Measurements from ENCODE around the gene ERCC1.
A peak's percentile ranks its signal among the peaks of the same experiment; 100 is the strongest.
"Not testable (repeated sequence)": the region's sequence is repeated elsewhere in the genome, so short reads cannot be mapped to it uniquely, and the experiment has no call there.

The ERCC1 gene

DNA sequence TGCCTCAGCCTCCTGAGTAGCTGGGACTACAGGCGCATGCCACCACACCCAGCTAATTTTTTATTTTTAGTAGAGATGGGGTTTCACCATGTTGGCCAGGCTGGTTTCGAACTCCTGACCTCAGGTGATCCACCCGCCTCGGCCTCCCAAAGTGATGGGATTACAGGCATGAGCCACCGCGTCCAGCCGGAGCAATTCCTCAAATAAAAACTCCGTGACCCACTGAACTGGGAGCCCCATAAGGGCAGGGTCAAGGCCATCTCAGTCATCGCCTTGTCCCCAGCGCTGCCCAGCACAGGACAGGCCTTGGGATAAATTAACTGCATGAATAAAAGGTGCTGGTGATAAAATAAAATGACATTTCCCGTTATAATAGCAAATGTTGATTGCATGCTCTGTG is 6.2 kb upstream of the ERCC1 start:
- not testable (repeated sequence) for H3K4me3 Mint-ChIP-seq; H3K27me3 Mint-ChIP-seq; H3K27ac Mint-ChIP-seq; H3K36me3 Mint-ChIP-seq; DNase-seq; H3K9me3 Mint-ChIP-seq; ATAC-seq (replicated peaks)
- H3K4me1 Mint-ChIP-seq = peaks cover 5 to 19% of the 10 kb centered on the region in 2 donors

- peaks cover 0 to 1% of the 10 kb centered on the region in 2 donors for H3K36me3 Mint-ChIP-seq
- no peak overlapping the region for H3K27ac Mint-ChIP-seq
- peak overlapping the region; percentile 84 to 87 for H3K4me3 Mint-ChIP-seq
- no peak for DNase-seq
- peaks cover 9 to 30% of the 10 kb centered on the region in 2 donors for H3K4me1 Mint-ChIP-seq
- H3K9me3 Mint-ChIP-seq = no peaks in the 10 kb centered on the region
- peaks cover 6 to 8% of the 10 kb centered on the region in 2 donors for H3K27me3 Mint-ChIP-seq
- ATAC-seq (replicated peaks) = no peak
These were observed 4.9 kb upstream of the ERCC1 start for GRCh38 chr19:45428384-45429231.

GRCh38 chr19:45424191-45425058 is 708 bp upstream of the ERCC1 start:
- no peak for DNase-seq
- peaks cover 22 to 23% of the 10 kb centered on the region in 2 donors for H3K36me3 Mint-ChIP-seq
- peaks cover 39 to 69% of the 10 kb centered on the region in 2 donors for H3K4me1 Mint-ChIP-seq
- peaks cover 6 to 8% of the 10 kb centered on the region in 2 donors for H3K27me3 Mint-ChIP-seq
- H3K4me3 Mint-ChIP-seq = peak overlapping the region; percentile 96 to 98
- no peaks in the 10 kb centered on the region for H3K9me3 Mint-ChIP-seq
- peak; percentile 20 to 39 for ATAC-seq (replicated peaks)
- peak overlapping the region; percentile 98 for H3K27ac Mint-ChIP-seq

DNA sequence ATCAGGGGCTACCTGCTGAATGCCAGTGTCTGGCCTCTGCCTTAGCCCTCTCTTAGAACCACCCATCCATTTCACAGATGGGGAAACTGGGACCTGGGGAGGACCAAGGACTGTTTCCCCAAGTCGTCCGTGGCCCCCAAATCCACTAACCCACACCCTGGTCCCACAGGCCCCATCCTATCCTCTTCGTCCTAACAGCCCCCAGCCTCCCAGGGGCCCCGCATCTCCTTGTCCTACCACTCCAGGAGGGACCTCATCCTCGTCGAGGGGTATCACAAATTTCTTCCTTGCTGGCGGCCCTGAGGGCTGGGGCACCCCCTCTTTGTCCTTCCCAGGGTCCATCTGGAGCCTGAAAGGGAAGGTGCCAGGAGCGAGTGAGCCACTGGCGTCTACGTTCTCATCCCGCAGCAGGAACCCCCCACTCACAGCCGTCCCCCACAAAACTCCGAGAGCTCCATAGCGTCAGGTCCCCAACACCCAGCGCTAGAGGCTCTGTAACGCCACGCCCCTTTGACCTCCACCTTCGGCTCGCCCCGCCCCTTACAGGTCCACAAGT is 606 bp downstream of the ERCC1 start:
- peaks cover 26 to 33% of the 10 kb centered on the region in 2 donors for H3K36me3 Mint-ChIP-seq
- ATAC-seq (replicated peaks) (no peak), DNase-seq (no peak)
- peak overlapping the region; percentile 96 to 98 for H3K4me3 Mint-ChIP-seq
- peak overlapping the region; percentile 98 for H3K27ac Mint-ChIP-seq
- H3K27me3 Mint-ChIP-seq = peaks cover under 1 to 4% of the 10 kb centered on the region in 2 donors
- H3K4me1 Mint-ChIP-seq = peaks cover 46 to 76% of the 10 kb centered on the region in 2 donors
- H3K9me3 Mint-ChIP-seq = no peaks in the 10 kb centered on the region

- H3K27me3 Mint-ChIP-seq = peaks cover 0 to 3% of the 10 kb centered on the region in 2 donors
- ATAC-seq (replicated peaks) (no peak), DNase-seq (no peak)
- no peaks in the 10 kb centered on the region for H3K9me3 Mint-ChIP-seq
- H3K27ac Mint-ChIP-seq = no peak overlapping the region
- peak overlapping the region; percentile 0 to 27 for H3K4me3 Mint-ChIP-seq
- H3K4me1 Mint-ChIP-seq = peaks cover 50 to 75% of the 10 kb centered on the region in 2 donors
- H3K36me3 Mint-ChIP-seq = peaks cover 33 to 38% of the 10 kb centered on the region in 2 donors
These were observed 1.7 kb downstream of the ERCC1 start for GRCh38 chr19:45421947-45422498.

DNA sequence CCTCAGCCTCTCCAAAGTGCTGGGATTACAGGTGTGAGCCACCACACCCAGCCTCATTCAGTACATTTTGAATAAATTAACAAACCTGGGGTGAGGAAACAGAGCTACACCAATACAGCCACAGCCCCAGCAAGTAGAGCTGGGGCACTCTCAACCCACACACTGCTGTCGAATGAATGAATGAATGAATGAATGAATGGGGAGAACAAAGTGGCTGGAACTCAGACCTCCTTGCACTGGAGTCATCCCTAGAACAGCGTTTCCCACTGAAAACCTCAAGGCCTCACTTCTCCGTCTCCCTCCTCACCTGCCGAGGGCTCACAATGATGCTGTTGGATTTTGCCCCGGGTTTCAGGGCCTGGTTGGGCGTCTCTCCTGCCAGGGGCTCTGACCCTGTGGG is 2.8 kb downstream of the ERCC1 start:
- Mint-ChIP-seq H3K27me3 (no peaks in the 10 kb centered on the region), H3K27ac (peak overlapping the region; percentile 65), H3K4me1 (peaks cover 50 to 73% of the 10 kb centered on the region in 2 donors), H3K36me3 (peaks cover 39 to 48% of the 10 kb centered on the region in 2 donors), H3K4me3 (peak overlapping the region; percentile 5 to 40), H3K9me3 (no peaks in the 10 kb centered on the region)
- DNase-seq (no peak), ATAC-seq (replicated peaks) (no peak)

GRCh38 chr19:45420356-45420755 is 3.4 kb downstream of the ERCC1 start:
- Mint-ChIP-seq H3K4me3 (peak overlapping the region; percentile 27 to 40), H3K9me3 (no peaks in the 10 kb centered on the region), H3K27me3 (no peaks in the 10 kb centered on the region), H3K4me1 (peaks cover 49 to 73% of the 10 kb centered on the region in 2 donors), H3K27ac (peak overlapping the region; percentile 65), H3K36me3 (peaks cover 42 to 52% of the 10 kb centered on the region in 2 donors)
- no peak for DNase-seq
- no peak for ATAC-seq (replicated peaks)

- no peaks in the 10 kb centered on the region for H3K9me3 Mint-ChIP-seq
- H3K4me1 Mint-ChIP-seq = peaks cover 49 to 73% of the 10 kb centered on the region in 2 donors
- peaks cover 42 to 52% of the 10 kb centered on the region in 2 donors for H3K36me3 Mint-ChIP-seq
- peak overlapping the region; percentile 34 for H3K27ac Mint-ChIP-seq
- no peak for ATAC-seq (replicated peaks)
- DNase-seq = no peak
- peak overlapping the region; percentile 10 to 41 for H3K4me3 Mint-ChIP-seq
- no peaks in the 10 kb centered on the region for H3K27me3 Mint-ChIP-seq
These were observed 3.8 kb downstream of the ERCC1 start for GRCh38 chr19:45419895-45420294.

DNA sequence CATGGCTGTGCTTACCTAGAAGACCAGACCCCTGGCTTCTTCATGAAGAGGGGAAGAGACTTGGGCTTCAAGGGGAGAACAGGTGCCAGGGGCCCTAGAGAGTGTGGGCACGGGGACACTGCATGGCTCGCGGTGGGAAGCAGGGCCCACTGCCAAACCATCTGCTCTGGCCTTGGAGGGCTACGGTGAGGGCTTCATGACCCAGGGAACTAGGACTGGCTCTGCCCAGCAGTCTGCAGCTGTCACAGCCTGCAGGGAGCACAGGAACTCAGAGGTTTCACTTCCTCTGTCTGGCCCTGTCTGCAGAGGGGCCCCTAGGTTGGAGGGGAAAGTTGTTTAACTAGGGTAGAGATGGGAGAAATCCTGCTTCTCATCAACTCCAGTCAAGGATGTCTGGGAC is 4.3 kb downstream of the ERCC1 start:
- DNase-seq = peak; percentile 61
- Mint-ChIP-seq H3K4me3 (peak overlapping the region; percentile 39 to 41), H3K36me3 (peaks cover 47 to 56% of the 10 kb centered on the region in 2 donors), H3K27ac (peak overlapping the region; percentile 34), H3K27me3 (no peaks in the 10 kb centered on the region), H3K9me3 (no peaks in the 10 kb centered on the region), H3K4me1 (peaks cover 49 to 70% of the 10 kb centered on the region in 2 donors)
- peak; percentile 81 to 83 for ATAC-seq (replicated peaks)

- DNase-seq (no peak), ATAC-seq (replicated peaks) (no peak)
- peaks cover 53 to 62% of the 10 kb centered on the region in 2 donors for H3K36me3 Mint-ChIP-seq
- peak overlapping the region in 1 of 2 donors; percentile 41 for H3K4me3 Mint-ChIP-seq
- no peaks in the 10 kb centered on the region for H3K27me3 Mint-ChIP-seq
- peak overlapping the region; percentile 34 for H3K27ac Mint-ChIP-seq
- peaks cover 46 to 64% of the 10 kb centered on the region in 2 donors for H3K4me1 Mint-ChIP-seq
- no peaks in the 10 kb centered on the region for H3K9me3 Mint-ChIP-seq
These were observed 4.9 kb downstream of the ERCC1 start for GRCh38 chr19:45418802-45419201.

DNA sequence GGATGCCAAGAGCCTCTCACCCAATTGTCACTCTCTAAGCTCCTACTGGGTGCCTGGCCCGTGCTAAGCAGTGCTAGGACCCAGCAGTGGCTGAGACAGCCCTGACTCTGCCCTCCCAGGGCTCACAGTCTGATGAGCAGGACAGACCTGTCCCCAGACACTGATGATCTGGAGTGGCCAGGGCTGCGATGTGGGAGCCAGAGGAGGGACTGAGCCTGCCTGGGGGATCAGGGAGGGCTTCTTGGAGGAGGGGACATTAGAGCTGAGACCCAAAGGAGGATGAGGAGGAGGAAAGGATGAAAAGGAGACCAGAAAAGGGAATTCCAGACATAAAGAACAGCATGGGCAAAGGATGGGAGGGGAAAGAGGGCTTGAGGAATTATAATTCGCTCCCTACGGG is 6.6 kb downstream of the ERCC1 start:
- H3K4me1 Mint-ChIP-seq = peaks cover 34 to 48% of the 10 kb centered on the region in 2 donors
- no peak overlapping the region for H3K4me3 Mint-ChIP-seq
- no peak for ATAC-seq (replicated peaks)
- H3K36me3 Mint-ChIP-seq = peaks cover 49 to 64% of the 10 kb centered on the region in 2 donors
- H3K9me3 Mint-ChIP-seq = no peaks in the 10 kb centered on the region
- DNase-seq = no peak
- no peak overlapping the region for H3K27ac Mint-ChIP-seq
- H3K27me3 Mint-ChIP-seq = no peaks in the 10 kb centered on the region

DNA sequence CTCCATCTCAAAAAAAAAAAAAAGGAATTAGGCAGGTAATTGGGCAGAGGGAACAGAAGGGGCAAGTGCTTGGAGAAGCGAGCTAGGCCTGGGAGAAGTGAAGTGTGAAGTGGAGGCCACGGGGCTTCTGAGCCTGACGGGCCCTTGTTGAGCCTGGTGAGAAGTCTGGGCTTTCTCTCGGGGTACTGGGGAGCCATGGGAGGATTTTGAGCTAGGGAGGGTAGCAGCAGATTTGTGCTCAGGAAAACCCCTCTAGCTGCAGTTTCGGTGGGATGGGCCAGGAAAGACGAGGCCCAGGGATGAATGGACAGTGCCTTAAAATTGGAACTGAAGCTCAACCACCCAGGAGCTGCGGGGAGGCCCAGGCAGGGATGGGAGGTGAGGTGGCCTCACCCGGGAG is 9.2 kb downstream of the ERCC1 start:
- H3K9me3 Mint-ChIP-seq = no peaks in the 10 kb centered on the region
- no peaks in the 10 kb centered on the region for H3K27me3 Mint-ChIP-seq
- H3K4me3 Mint-ChIP-seq = no peak overlapping the region
- no peak for ATAC-seq (replicated peaks)
- H3K4me1 Mint-ChIP-seq = peaks cover 18 to 25% of the 10 kb centered on the region in 2 donors
- no peak for DNase-seq
- no peak overlapping the region for H3K27ac Mint-ChIP-seq
- H3K36me3 Mint-ChIP-seq = peaks cover 41 to 58% of the 10 kb centered on the region in 2 donors

- Mint-ChIP-seq H3K27ac (peak overlapping the region; percentile 75), H3K4me3 (no peak overlapping the region), H3K36me3 (peaks cover 47 to 59% of the 10 kb centered on the region in 2 donors)
These were observed 10.2 kb downstream of the ERCC1 start for GRCh38 chr19:45413497-45413896.

GRCh38 chr19:45410330-45410729 is 13.4 kb downstream of the ERCC1 start:
- Mint-ChIP-seq H3K4me1 (peaks cover 25 to 36% of the 10 kb centered on the region in 2 donors), H3K36me3 (peaks cover 32 to 44% of the 10 kb centered on the region in 2 donors)
- ATAC-seq (replicated peaks); H3K9me3 Mint-ChIP-seq; H3K27me3 Mint-ChIP-seq; DNase-seq; H3K4me3 Mint-ChIP-seq; H3K27ac Mint-ChIP-seq: not testable (repeated sequence)

More at GRCh38 chr19:45413497-45413896, 10.2 kb downstream of the ERCC1 start:
- ATAC-seq (replicated peaks) = no peak
- Mint-ChIP-seq H3K27me3 (no peaks in the 10 kb centered on the region), H3K9me3 (no peaks in the 10 kb centered on the region), H3K4me1 (peaks cover 18 to 25% of the 10 kb centered on the region in 2 donors)
- DNase-seq = no peak
